H1 (cell line): ENCODE results near the gene HRNR. TPM values are rescaled to one million over a fixed set of nuclear protein-coding genes. Genes with fewer than 3 reads are reported as not detected.

ENCODE experiments used
- CTCF ChIA-PET: fragments of 300-600 bp; sonication (Branson Sonifier 250); formaldehyde crosslinking; loops from one replicate; lab custom pipeline; 2021; ENCODE audit not compliant: partially characterized antibody; lab: Charles Lee
- POLR2A ChIA-PET: fragments of 300-600 bp; sonication (Branson Sonifier 250); formaldehyde crosslinking; loops from one replicate; lab custom pipeline; 2021; ENCODE audit warnings: inconsistent platforms; ENCODE audit not compliant: partially characterized antibody; lab: Charles Lee
- DNase-seq, 2 experiments: peaks; one replicate each; pipeline versions ENCODE4 v3.0.0 to v3.0.0-alpha.2; 2010 to 2022; ENCODE audit warnings: low spot score in 2 of 2, low read depth in 1 of 2, mixed read lengths in 1 of 2
- FAIRE-seq: peaks from 2 replicates; lab custom pipeline; 2011; peaks lifted over from hg19 to GRCh38; lab: Jason Lieb, UNC
- H2AFZ ChIP-seq: 2 replicates; pipeline ENCODE4 v1.8.1; 2012; ENCODE audit warnings: low read length, inconsistent platforms
- H2AK5ac ChIP-seq: 2 replicates; pipeline ENCODE4 v1.6.1; 2013; ENCODE audit warnings: low read depth, low read length
- H2BK120ac ChIP-seq: replicated peaks from 2 replicates; pipeline ENCODE3; 2013; ENCODE audit warnings: low read depth, low read length, inconsistent platforms
- H2BK12ac ChIP-seq: 2 replicates; pipeline ENCODE4 v1.6.1; 2013; ENCODE audit warnings: low read depth, low read length
- H2BK15ac ChIP-seq: 2 replicates; pipeline ENCODE4 v1.6.1; 2013; ENCODE audit warnings: low read length
- H2BK20ac ChIP-seq: 2 replicates; pipeline ENCODE4 v1.6.1; 2013; ENCODE audit warnings: low read length
- H2BK5ac ChIP-seq: 2 replicates; pipeline ENCODE4 v1.6.1; 2013; ENCODE audit warnings: low read depth, low read length
- H3K14ac ChIP-seq: 2 replicates; pipeline ENCODE4 v1.6.1; 2013; ENCODE audit warnings: inconsistent platforms; ENCODE audit not compliant: insufficient read length
- H3K18ac ChIP-seq: 2 replicates; pipeline ENCODE4 v1.6.1; 2013; ENCODE audit warnings: low read length; ENCODE audit errors: extremely low read depth
- H3K23ac ChIP-seq: 2 replicates; pipeline ENCODE4 v1.6.1; 2013; ENCODE audit warnings: inconsistent platforms; ENCODE audit not compliant: insufficient read length
- H3K23me2 ChIP-seq: 2 replicates; pipeline ENCODE4 v1.6.1; 2013; ENCODE audit warnings: low read depth, low read length
- H3K27ac ChIP-seq: 2 replicates; pipeline ENCODE4 v1.6.1; 2011; ENCODE audit warnings: low read depth, low read length, inconsistent platforms
- H3K27me3 ChIP-seq, 4 experiments: replicated peaks in 1 of 4; 1 replicate in 1 of 4; 2 replicates in 3 of 4; pipeline versions ENCODE4 v1.6.1 to v1.8.1; 2011 to 2013; ENCODE audit warnings: low read length in 3 of 4, mild to moderate bottlenecking in 3 of 4, inconsistent platforms in 2 of 4, mixed read lengths in 2 of 4, moderate library complexity in 1 of 4; ENCODE audit not compliant: control insufficient read depth in 3 of 4, insufficient read depth in 3 of 4; ENCODE audit errors: extremely low read depth in 1 of 4
- H3K36me3 ChIP-seq, 4 experiments: 2 replicates each; pipeline versions ENCODE4 v1.6.1 to v1.8.1; 2011 to 2013; ENCODE audit warnings: mild to moderate bottlenecking in 4 of 4, low read length in 3 of 4, moderate library complexity in 2 of 4, control low read depth in 1 of 4, inconsistent platforms in 1 of 4; ENCODE audit not compliant: insufficient read depth in 4 of 4, control insufficient read depth in 2 of 4
- H3K4ac ChIP-seq: replicated peaks from 2 replicates; pipeline ENCODE3; 2013; ENCODE audit warnings: low read length, low read depth, mixed read lengths, inconsistent platforms; ENCODE audit not compliant: insufficient read length
- H3K4me1 ChIP-seq, 4 experiments: replicated peaks in 1 of 4; 1 replicate in 1 of 4; 2 replicates in 3 of 4; pipeline versions ENCODE4 v1.6.1 to v1.8.1; 2011 to 2013; ENCODE audit warnings: low read length in 3 of 4, inconsistent platforms in 2 of 4, mixed read lengths in 1 of 4; ENCODE audit not compliant: insufficient read depth in 4 of 4, control insufficient read depth in 3 of 4
- H3K4me2 ChIP-seq, 2 experiments: 2 replicates each; pipeline versions ENCODE4 v1.6.1 to v1.8.1; 2011 to 2013; ENCODE audit warnings: low read depth in 2 of 2, low read length in 2 of 2, control low read depth in 1 of 2, inconsistent platforms in 1 of 2, mild to moderate bottlenecking in 1 of 2; ENCODE audit not compliant: insufficient read depth in 1 of 2
- H3K4me3 ChIP-seq, 4 experiments: fragments of 200-600, 300-600 bp in 1 of 4; sonication (generic), shearing (Covaris generic), sonication (Bioruptor Twin) in 1 of 4; 2 replicates each; pipeline versions ENCODE4 v1.5.1 to v1.8.1; 2011 to 2016; ENCODE audit warnings: low read length in 4 of 4, low read depth in 3 of 4, control low read depth in 2 of 4, inconsistent platforms in 2 of 4, mild to moderate bottlenecking in 2 of 4, mixed read lengths in 1 of 4, moderate library complexity in 1 of 4; ENCODE audit not compliant: insufficient read depth in 2 of 4; ENCODE audit errors: extremely low read depth in 1 of 4
- H3K56ac ChIP-seq: replicated peaks from 2 replicates; pipeline ENCODE3; 2013; ENCODE audit warnings: low read depth, mild to moderate bottlenecking, mixed read lengths, low read length, inconsistent platforms; ENCODE audit not compliant: insufficient read length
- H3K79me1 ChIP-seq: 2 replicates; pipeline ENCODE4 v1.6.1; 2013; ENCODE audit warnings: low read depth, low read length, control low read depth
- H3K79me2 ChIP-seq, 2 experiments: 2 replicates each; pipeline versions ENCODE4 v1.6.1 to v1.8.1; 2012 to 2013; ENCODE audit warnings: low read length in 2 of 2, mild to moderate bottlenecking in 2 of 2, inconsistent platforms in 1 of 2; ENCODE audit not compliant: insufficient read depth in 2 of 2, control insufficient read depth in 1 of 2
- H3K9ac ChIP-seq, 4 experiments: replicated peaks in 1 of 4; 1 replicate in 1 of 4; 2 replicates in 3 of 4; pipeline versions ENCODE4 v1.6.1 to v1.8.1; 2011 to 2013; ENCODE audit warnings: low read depth in 3 of 4, low read length in 3 of 4, control low read depth in 2 of 4, mild to moderate bottlenecking in 2 of 4, moderate library complexity in 2 of 4, inconsistent platforms in 1 of 4; ENCODE audit errors: extremely low read depth in 1 of 4
- H3K9me3 ChIP-seq, 2 experiments: 2 replicates each; pipeline versions ENCODE4 v1.6.1 to v1.8.1; 2012 to 2013; ENCODE audit warnings: mild to moderate bottlenecking in 2 of 2, moderate library complexity in 2 of 2, control low read depth in 1 of 2, inconsistent platforms in 1 of 2, low read depth in 1 of 2, low read length in 1 of 2, mixed read lengths in 1 of 2; ENCODE audit not compliant: insufficient read depth in 2 of 2
- H4K20me1 ChIP-seq, 2 experiments: replicated peaks in 1 of 2; 2 replicates each; pipeline versions ENCODE3 to v1.8.1; 2011 to 2013; ENCODE audit warnings: inconsistent platforms in 2 of 2, low read length in 2 of 2, mild to moderate bottlenecking in 1 of 2; ENCODE audit not compliant: insufficient read depth in 2 of 2, control insufficient read depth in 1 of 2
- H4K5ac ChIP-seq: 2 replicates; pipeline ENCODE4 v1.6.1; 2013; ENCODE audit warnings: low read length, low read depth, mixed read lengths, inconsistent platforms; ENCODE audit not compliant: insufficient read length
- H4K8ac ChIP-seq: 2 replicates; pipeline ENCODE4 v1.8.0; 2013; ENCODE audit warnings: mild to moderate bottlenecking, moderate library complexity, low read length, inconsistent platforms; ENCODE audit not compliant: insufficient read depth; ENCODE audit errors: extremely low read depth
- H4K91ac ChIP-seq: replicated peaks from 2 replicates; pipeline ENCODE3; 2013; ENCODE audit warnings: low read length, mixed read lengths, inconsistent platforms; ENCODE audit not compliant: insufficient read length
- ASH2L ChIP-seq: fragments of 200-600, 300-600 bp; sonication (generic); IDR thresholded peaks from one replicate; pipeline ENCODE4 v1.7.1; 2017; ENCODE audit warnings: low read length
- ATF2 ChIP-seq: IDR thresholded peaks from 2 replicates; pipeline ENCODE4 v1.6.1; 2012; ENCODE audit warnings: low read length, inconsistent platforms
- BACH1 ChIP-seq: IDR thresholded peaks from 2 replicates; pipeline ENCODE4 v1.6.1; 2012; ENCODE audit warnings: low read length, improper control_type of control experiment
- BRCA1 ChIP-seq: IDR thresholded peaks from 2 replicates; pipeline ENCODE4 v1.6.1; 2012; ENCODE audit warnings: low read depth, low read length, improper control_type of control experiment
- CHD2 ChIP-seq: IDR thresholded peaks from 2 replicates; pipeline ENCODE4 v1.6.1; 2012; ENCODE audit warnings: low read length, improper control_type of control experiment
- EZH2 ChIP-seq: fragments of 200-600 bp; sonication (generic); IDR thresholded peaks from 2 replicates; pipeline ENCODE4 v1.7.1; 2012; ENCODE audit warnings: low read depth, mild to moderate bottlenecking, moderate library complexity, low read length, inconsistent platforms; ENCODE audit not compliant: severe bottlenecking
- GABPA ChIP-seq: IDR thresholded peaks from 2 replicates; pipeline ENCODE4 v1.6.1; 2011; ENCODE audit warnings: mild to moderate bottlenecking, low read length, moderate library complexity, borderline replicate concordance; ENCODE audit not compliant: insufficient read depth
- JUN ChIP-seq: IDR thresholded peaks from 2 replicates; pipeline ENCODE4 v1.6.1; 2011; ENCODE audit warnings: low read depth, mild to moderate bottlenecking, improper control_type of control experiment, low read length
- KDM5A ChIP-seq: fragments of 200-600 bp; IDR thresholded peaks from 2 replicates; pipeline ENCODE4 v1.7.1; 2012; ENCODE audit warnings: mild to moderate bottlenecking, low read length, inconsistent platforms, mixed read lengths
- MAFK ChIP-seq: IDR thresholded peaks from 2 replicates; pipeline ENCODE4 v1.6.1; 2012; ENCODE audit warnings: low read depth, mild to moderate bottlenecking, improper control_type of control experiment, low read length
- NRF1 ChIP-seq: IDR thresholded peaks from 2 replicates; pipeline ENCODE4 v1.6.1; 2011; ENCODE audit warnings: mild to moderate bottlenecking, low read depth, low read length, improper control_type of control experiment
- POLR2AphosphoS5 ChIP-seq: IDR thresholded peaks from 2 replicates; pipeline ENCODE4 v1.6.1; 2011; ENCODE audit warnings: low read depth, low read length
- SIRT6 ChIP-seq: IDR thresholded peaks from one replicate; pipeline ENCODE4 v1.7.1; 2012; ENCODE audit warnings: low read length, inconsistent platforms
- WGBS, 2 experiments: shearing (Covaris generic) in 1 of 2; methylation state at CpG; one replicate each; pipeline versions ENCODE4 v1.1.6 to v1.1.7; 2013 to 2015; ENCODE audit warnings: low lambda C conversion rate in 2 of 2, mixed read lengths in 2 of 2, inconsistent platforms in 1 of 2, low coverage in 1 of 2, missing lambda C conversion rate in 1 of 2; ENCODE audit not compliant: insufficient replicate concordance in 2 of 2, insufficient coverage in 1 of 2, insufficient read length in 1 of 2; ENCODE audit errors: extremely low coverage in 1 of 2, missing lambda C conversion rate in 1 of 2; 5-methylcytosine and 5-hydroxymethylcytosine counted together
- polyA plus RNA-seq, 7 experiments: library from polyadenylated mRNA; depleted of rRNA in 3 of 7; stranded (reverse) in 5 of 7; unstranded in 2 of 7; fragments of >200 nt in 5 of 7; fragments of 200-250 nt in 2 of 7; gene quantifications; 1 replicate in 5 of 7; 2 replicates in 1 of 7; 4 replicates in 1 of 7; pipeline versions ENCODE4 v1.2.1 to v1.2.3, GENCODE V29; 2011 to 2013; ENCODE audit warnings: missing spikeins in 2 of 7, mixed read lengths in 2 of 7
- total RNA-seq: library from RNA; stranded (reverse); fragmentation: NEBNext Ultra II Directional; extraction: Animal tissue kit (Norgen Biotek cat#: 25700); gene quantifications from 2 replicates; pipeline ENCODE4 v1.2.1, GENCODE V29; 2021
- TF ChIP-seq, protein P1 (sequence below): IDR thresholded peaks from 2 replicates; pipeline ENCODE4 v1.6.1; 2011; ENCODE audit warnings: low read depth, mild to moderate bottlenecking, low read length; ENCODE audit not compliant: insufficient read depth

Gene HRNR
- total and polyA plus RNA-seq, 2 of the 8 experiments (the other 6 are each of a cell fraction or from before 2014, with no cell fraction given): not detected

DNA sequence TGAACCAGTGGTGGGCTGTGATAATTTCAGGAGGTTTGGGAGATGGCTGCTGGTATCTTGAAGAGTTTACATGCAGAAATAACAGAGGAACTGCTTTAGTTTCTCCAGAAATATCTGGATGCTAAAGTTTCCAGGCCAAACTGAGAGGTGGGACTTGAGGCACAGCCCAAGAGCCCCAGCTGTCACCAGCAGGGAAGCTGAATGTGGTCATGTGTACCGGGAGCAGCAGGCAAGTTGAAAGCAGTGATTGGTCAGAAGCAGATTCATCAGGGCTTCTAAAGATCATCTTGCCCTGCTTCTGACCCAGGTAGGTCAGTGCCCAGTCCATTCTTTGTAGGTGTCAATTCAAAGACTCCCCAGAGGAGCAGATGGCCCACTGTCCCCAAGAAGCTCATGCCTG is 57.0 kb downstream of the HRNR start:
- FAIRE-seq: no peak
- TF ChIP-seq, protein P1, sequence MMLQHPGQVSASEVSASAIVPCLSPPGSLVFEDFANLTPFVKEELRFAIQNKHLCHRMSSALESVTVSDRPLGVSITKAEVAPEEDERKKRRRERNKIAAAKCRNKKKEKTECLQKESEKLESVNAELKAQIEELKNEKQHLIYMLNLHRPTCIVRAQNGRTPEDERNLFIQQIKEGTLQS: no peak
- no peak for TF ChIP-seq CHD2
- TF ChIP-seq BACH1: no peak
- no peak for TF ChIP-seq ASH2L
- TF ChIP-seq KDM5A: no peak
- no peak for TF ChIP-seq ATF2
- no peak for TF ChIP-seq BRCA1
- no peak for TF ChIP-seq NRF1
- no peak for TF ChIP-seq MAFK
- no peak for TF ChIP-seq POLR2AphosphoS5
- TF ChIP-seq EZH2: no peak
- no peak for TF ChIP-seq JUN
- no peak for TF ChIP-seq SIRT6
- TF ChIP-seq GABPA: no peak

More for the DNA sequence above, 57.0 kb downstream of the HRNR start:
- no peaks in the 10 kb centered on the region for H3K36me3 ChIP-seq
- no peak overlapping the region for H4K8ac ChIP-seq
- ChIA-PET CTCF (no interaction called here), POLR2A (no interaction called here)
- no peaks in the 10 kb centered on the region for H3K79me1 ChIP-seq
- H3K4me2 ChIP-seq: no peak overlapping the region
- H3K56ac ChIP-seq: no peak overlapping the region
- H3K14ac ChIP-seq: no peak overlapping the region
- no peak overlapping the region for H2BK20ac ChIP-seq
- H2AFZ ChIP-seq: no peak overlapping the region
- H4K20me1 ChIP-seq: no peaks in the 10 kb centered on the region
- H3K4me1 ChIP-seq: no peaks in the 10 kb centered on the region
- H3K9ac ChIP-seq: no peak overlapping the region
- no peaks in the 10 kb centered on the region for H3K27me3 ChIP-seq
- no peak overlapping the region for H4K5ac ChIP-seq
- WGBS, 2 experiments: 44% methylated on average over 1 of the region's 1 CpG; no CpG with 5 or more reads in 1 of the 2 experiments
- no peak overlapping the region for H2AK5ac ChIP-seq
- H3K18ac ChIP-seq: no peak overlapping the region
- H4K91ac ChIP-seq: no peak overlapping the region
- no peak for DNase-seq
- no peak overlapping the region for H3K4me3 ChIP-seq
- no peak overlapping the region for H2BK120ac ChIP-seq
- H3K79me2 ChIP-seq: no peaks in the 10 kb centered on the region
- peaks cover 64 to 82% of the 10 kb centered on the region in 2 experiments for H3K9me3 ChIP-seq
- no peak overlapping the region for H3K23ac ChIP-seq
- H2BK15ac ChIP-seq: no peak overlapping the region
- no peak overlapping the region for H3K4ac ChIP-seq
- H2BK12ac ChIP-seq: no peak overlapping the region
- no peaks in the 10 kb centered on the region for H3K23me2 ChIP-seq
- no peak overlapping the region for H2BK5ac ChIP-seq
- H3K27ac ChIP-seq: no peak overlapping the region
